D721Med (cell line): ENCODE data around the gene ABTB2.

Experiments used
- DNase-seq: peaks from one replicate; pipeline ENCODE4 v3.0.0; 2011; ENCODE audit warnings: low spot score; ENCODE audit not compliant: insufficient read length
- FAIRE-seq: peaks from 2 replicates; lab custom pipeline; 2011; peaks lifted over from hg19 to GRCh38; lab: Jason Lieb, UNC
- CTCF ChIP-seq: IDR thresholded peaks from 2 replicates; pipeline ENCODE4 v1.5.1; 2012; ENCODE audit warnings: mild to moderate bottlenecking, control low read depth; ENCODE audit not compliant: insufficient read depth; ENCODE audit errors: missing control alignments

Gene ABTB2

DNA sequence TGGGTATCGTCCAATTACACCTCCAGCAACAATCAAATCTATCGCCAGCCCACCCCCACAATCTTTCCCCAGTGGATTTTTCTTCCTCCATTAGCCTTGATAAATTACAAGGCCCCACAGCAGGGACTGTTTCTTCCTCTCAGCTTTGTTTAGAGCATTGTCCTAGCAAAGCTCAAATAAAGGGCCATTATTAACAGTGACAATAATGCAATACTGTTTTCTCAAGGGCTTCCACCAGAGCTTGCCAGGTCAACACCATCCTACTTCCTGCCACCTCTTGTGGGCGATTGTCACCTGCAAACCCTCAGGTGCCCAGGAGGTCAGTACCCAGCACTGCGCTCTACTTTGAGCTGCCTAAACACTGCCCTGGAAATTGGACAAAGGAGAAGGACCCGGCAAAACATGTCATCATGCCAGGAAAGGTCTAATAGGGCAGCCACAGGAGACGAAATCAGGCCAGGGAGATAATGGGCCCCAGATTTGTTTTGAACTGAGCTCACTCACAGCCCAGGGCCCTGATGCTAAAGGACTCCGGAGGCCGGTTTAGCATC lies 95.2 kb downstream of the ABTB2 start:
- TF ChIP-seq CTCF: no peak
- DNase-seq: no peak
- FAIRE-seq: no peak

DNA sequence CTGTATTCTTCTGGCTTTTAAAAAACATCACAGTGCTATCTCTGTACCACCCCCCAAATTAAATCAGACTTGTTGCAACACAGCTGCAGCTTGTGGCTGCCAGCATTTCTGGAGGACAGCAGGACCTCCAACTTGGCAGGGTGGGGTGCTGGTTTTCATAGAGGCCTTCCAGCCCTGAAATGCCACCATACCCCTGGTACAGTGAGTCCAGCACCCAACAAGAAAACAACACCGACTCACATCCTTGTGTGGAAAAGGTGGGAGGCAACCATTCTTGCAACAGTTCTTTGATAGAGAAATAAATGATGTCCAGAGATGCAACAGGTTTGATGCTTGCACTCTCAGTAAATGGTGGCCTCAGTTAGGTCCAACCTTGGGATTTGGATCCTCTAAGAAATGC lies 96.0 kb downstream of the ABTB2 start:
- FAIRE-seq: no peak
- no peak for TF ChIP-seq CTCF
- DNase-seq: no peak

DNA sequence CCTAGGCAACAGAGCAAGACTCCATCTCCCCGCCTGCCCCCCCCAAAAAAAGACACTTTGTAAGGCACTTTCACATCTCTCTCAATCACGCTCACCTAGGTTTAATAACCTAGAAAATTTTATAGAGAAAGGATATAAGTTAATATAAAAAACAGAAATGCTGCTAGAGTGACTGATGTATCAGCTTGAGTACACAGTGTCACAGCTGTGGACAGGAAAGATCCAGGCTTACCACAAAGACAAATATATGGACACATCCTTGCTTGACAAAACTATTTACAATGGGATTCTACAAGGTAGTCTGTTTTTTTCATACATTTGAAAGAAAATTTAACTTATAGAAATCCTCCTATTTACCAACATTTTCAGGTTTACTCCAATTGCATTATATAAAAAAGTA lies 96.7 kb downstream of the ABTB2 start:
- no peak for DNase-seq
- no peak for TF ChIP-seq CTCF
- no peak for FAIRE-seq

GRCh38 chr11:34260072-34260575 lies 97.7 kb downstream of the ABTB2 start:
- no peak for TF ChIP-seq CTCF
- FAIRE-seq (no peak), DNase-seq (no peak)

- no peak for TF ChIP-seq CTCF
- no peak for DNase-seq
- no peak for FAIRE-seq
These were observed 98.7 kb downstream of the ABTB2 start for GRCh38 chr11:34259087-34259486.

GRCh38 chr11:34256626-34257025 lies 101.2 kb downstream of the ABTB2 start:
- DNase-seq: no peak
- FAIRE-seq: no peak
- TF ChIP-seq CTCF: no peak

DNA sequence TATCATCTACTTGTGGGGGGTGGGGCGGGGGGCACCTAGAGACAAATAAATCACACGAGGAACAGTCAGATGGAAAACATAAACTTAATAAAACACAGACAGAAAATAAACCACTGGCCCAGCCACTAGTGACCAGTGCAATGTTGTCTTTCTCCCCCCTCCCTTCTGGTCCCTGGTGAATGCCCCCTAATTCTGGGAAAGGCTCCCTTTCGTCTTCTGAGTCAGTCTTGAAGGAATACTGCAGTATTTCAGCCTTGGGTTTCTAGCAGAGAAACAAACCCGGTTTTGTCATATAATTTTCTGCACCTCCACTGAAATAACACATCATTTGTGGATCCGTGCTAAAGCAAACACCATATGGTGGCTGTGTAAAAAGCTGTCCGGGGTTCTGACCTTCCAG lies 101.7 kb downstream of the ABTB2 start:
- no peak for FAIRE-seq
- DNase-seq: no peak
- TF ChIP-seq CTCF: no peak
